Measurements from ENCODE around the gene OR13C4.

OR13C4 gene

DNA sequence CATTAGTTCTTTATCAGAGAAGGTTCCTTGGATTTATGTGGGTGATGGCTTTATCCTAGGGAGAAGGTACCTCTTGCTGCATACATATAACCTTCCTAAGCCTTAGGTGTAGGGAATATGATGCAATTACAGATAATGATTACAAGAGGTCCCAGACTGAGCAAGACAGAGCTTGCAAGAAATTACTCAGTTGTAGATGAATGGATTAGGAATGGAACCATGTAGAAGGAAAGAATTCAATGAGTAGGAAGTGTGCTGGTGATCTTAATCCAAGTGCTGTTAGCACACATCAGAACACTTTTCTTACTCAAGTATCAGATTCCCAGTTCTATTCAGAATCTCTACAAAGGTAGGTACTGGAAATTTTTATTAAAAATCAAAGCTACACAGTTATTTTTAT is 20.4 kb downstream of the OR13C4 start:
- no peak for ATAC-seq (replicated peaks; ENCODE audit: extremely low read depth, poor library complexity, severe bottlenecking)
- Mint-ChIP-seq H3K4me3 (no peak overlapping the region), H3K4me1 (no peaks in the 10 kb centered on the region), H3K9me3 (peaks cover 14% of the 10 kb centered on the region), H3K27me3 (no peaks in the 10 kb centered on the region), H3K27ac (ENCODE audit: low read depth) (no peak overlapping the region), H3K36me3 (ENCODE audit: insufficient read depth) (no peaks in the 10 kb centered on the region)
- no peak for DNase-seq (ENCODE audit: low spot score in 2 of 2)

DNA sequence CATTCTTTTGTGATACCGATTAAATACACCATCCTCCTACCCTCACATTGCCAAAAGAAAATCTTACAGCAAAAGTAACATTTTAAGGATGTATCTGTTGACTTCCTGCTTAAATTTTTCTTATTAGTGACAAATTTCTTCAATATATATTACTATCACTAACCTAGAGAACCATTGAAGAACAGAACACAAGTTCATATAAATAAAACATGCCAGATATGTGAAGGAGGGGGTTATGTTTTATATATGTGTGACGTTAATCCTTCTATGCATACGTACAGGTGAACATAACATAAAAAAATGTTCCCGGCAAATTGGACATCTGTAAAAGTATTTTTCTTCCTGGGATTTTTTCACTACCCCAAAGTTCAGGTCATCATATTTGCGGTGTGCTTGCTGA is 23.0 kb downstream of the OR13C4 start, which contains the start of gene OR13F1:
TSS of gene OR13F1 (plus strand) at position 301 of the 400 bp plus-strand sequence. CDS start at position 301, 0 bp downstream.
- DNase-seq (ENCODE audit: low spot score in 2 of 2), result no peak
- no peaks in the 10 kb centered on the region for H3K27me3 Mint-ChIP-seq
- H3K9me3 Mint-ChIP-seq, result peaks cover 6% of the 10 kb centered on the region
- no peak within 1 kb of the TSS for H3K27ac Mint-ChIP-seq (ENCODE audit: low read depth)
- H3K36me3 Mint-ChIP-seq (ENCODE audit: insufficient read depth), result no peaks in the 10 kb centered on the region
- no peak for ATAC-seq (replicated peaks; ENCODE audit: extremely low read depth, poor library complexity, severe bottlenecking)
- no peak within 1 kb of the TSS for H3K4me3 Mint-ChIP-seq
- H3K4me1 Mint-ChIP-seq, result no peaks in the 10 kb centered on the region

DNA sequence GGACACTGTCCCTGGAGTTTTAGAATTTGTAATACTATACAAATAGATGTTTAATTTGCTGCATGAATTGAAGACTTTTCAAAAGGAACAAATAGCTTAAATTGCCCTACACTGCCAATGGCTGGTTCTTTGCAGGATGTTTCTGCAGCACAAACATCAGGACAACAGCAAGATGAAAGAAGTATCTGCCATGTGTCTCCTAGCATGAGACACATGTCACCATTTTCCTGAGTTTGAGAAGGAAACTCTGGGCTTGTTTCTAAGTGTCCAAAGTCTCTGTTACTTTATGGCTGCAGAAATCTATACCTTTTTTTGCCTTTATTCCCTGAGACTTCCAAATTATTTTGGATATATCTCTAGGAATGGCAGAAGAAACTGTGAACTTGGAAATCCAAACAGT is 23.6 kb downstream of the OR13C4 start:
- Mint-ChIP-seq H3K9me3 (peaks cover 6% of the 10 kb centered on the region), H3K4me1 (no peaks in the 10 kb centered on the region), H3K4me3 (no peak overlapping the region), H3K27ac (ENCODE audit: low read depth) (no peak overlapping the region), H3K36me3 (ENCODE audit: insufficient read depth) (no peaks in the 10 kb centered on the region), H3K27me3 (no peaks in the 10 kb centered on the region)
- no peak for DNase-seq (ENCODE audit: low spot score in 2 of 2)
- no peak for ATAC-seq (replicated peaks; ENCODE audit: extremely low read depth, poor library complexity, severe bottlenecking)

DNA sequence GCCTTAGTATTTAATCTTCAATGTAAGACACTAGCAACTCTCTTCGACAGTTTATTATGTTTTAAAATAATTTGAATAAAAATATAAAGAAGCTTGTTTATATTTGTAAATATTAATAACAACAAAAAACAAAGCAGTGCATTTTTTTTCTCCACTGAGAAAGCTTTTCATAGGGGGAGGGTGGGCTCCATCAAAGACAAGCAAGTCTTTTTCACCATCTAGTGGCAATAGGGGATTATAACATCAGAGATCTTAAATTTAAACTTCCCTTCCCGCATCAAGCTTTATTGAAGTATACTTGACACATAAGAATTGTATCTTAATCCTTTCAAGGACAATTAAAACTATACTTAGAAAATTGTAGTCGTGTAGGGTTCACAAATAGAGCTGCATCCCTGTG is 32.2 kb downstream of the OR13C4 start:
- no peak for ATAC-seq (replicated peaks; ENCODE audit: extremely low read depth, poor library complexity, severe bottlenecking)
- no peak for DNase-seq (ENCODE audit: low spot score in 2 of 2)
- no peaks in the 10 kb centered on the region for H3K9me3 Mint-ChIP-seq

DNA sequence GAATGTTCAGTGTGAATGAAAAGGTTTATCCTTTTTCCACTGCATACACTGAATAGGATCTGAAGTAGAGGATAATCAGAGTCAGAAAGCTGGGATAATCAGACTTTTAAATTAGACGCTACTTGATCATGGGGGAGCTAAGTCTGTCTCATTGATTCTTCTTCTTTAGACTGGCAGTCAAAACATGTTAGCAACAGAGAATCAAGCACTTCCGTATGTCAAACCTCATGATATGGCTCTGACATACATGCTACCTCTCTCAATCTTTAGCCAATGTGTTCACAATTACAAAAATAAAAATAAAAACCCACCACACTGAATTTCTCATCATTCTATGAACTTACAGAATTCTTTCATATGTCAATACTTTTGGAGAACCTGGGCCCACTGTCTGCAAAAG is 42.0 kb downstream of the OR13C4 start:
- no peak for DNase-seq (ENCODE audit: low spot score in 2 of 2)
- ATAC-seq (replicated peaks; ENCODE audit: extremely low read depth, poor library complexity, severe bottlenecking), result no peak
- Mint-ChIP-seq H3K27ac (ENCODE audit: low read depth) (no peak overlapping the region), H3K27me3 (no peaks in the 10 kb centered on the region), H3K4me3 (no peak overlapping the region), H3K4me1 (no peaks in the 10 kb centered on the region), H3K36me3 (ENCODE audit: insufficient read depth) (no peaks in the 10 kb centered on the region), H3K9me3 (no peaks in the 10 kb centered on the region)

More for the DNA sequence above, 32.2 kb downstream of the OR13C4 start:
- Mint-ChIP-seq H3K4me3 (no peak overlapping the region), H3K36me3 (ENCODE audit: insufficient read depth) (no peaks in the 10 kb centered on the region), H3K27me3 (no peaks in the 10 kb centered on the region), H3K4me1 (no peaks in the 10 kb centered on the region), H3K27ac (ENCODE audit: low read depth) (no peak overlapping the region)

DNA sequence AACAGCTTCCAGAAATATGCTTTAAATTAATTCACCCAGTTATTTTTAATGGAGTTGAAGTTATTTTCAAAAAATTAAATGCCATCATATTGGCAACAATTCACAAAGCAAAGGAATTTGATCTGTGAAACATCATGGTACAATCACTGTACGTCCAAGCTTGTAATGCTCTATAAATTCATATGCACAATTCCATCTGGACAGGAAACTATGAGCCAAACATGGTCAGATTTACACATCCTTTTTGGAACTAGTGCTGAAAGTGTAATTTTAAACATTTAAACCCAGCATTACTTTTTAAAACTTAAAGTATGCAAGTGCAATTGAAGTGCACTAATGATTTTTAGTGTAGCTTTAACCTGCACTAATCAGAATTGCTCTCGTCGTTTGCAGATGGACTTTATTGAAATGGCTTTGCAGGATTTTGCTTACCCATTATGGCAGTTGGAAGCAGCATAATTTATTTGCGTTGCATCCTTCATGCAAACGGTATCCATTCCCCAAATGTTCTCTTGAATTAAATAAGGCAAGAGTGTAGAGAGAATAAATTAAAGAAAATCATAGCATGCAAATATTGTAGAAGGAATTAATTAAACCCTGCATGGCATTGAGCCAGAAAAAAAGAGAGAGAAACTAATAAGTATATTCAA is 44.0 kb downstream of the OR13C4 start:
- ATAC-seq (replicated peaks; ENCODE audit: extremely low read depth, poor library complexity, severe bottlenecking), result no peak
- no peak overlapping the region for H3K27ac Mint-ChIP-seq (ENCODE audit: low read depth)
- peaks cover 6% of the 10 kb centered on the region for H3K9me3 Mint-ChIP-seq
- no peaks in the 10 kb centered on the region for H3K27me3 Mint-ChIP-seq
- H3K36me3 Mint-ChIP-seq (ENCODE audit: insufficient read depth), result no peaks in the 10 kb centered on the region
- DNase-seq (ENCODE audit: low spot score in 2 of 2), result no peak
- no peaks in the 10 kb centered on the region for H3K4me1 Mint-ChIP-seq
- no peak overlapping the region for H3K4me3 Mint-ChIP-seq
